NCI-H187 treated with DMSO at 0.1 percent for 48 hours (cell line): ENCODE data around the gene SEMA4A.
A peak's percentile ranks its signal among the peaks of the same experiment; 100 is the strongest.
"Not testable (repeated sequence)": the region's sequence is repeated elsewhere in the genome, so short reads cannot be mapped to it uniquely, and the experiment has no call there.

Experiments
- DNase-seq: peaks from one replicate; lab custom pipeline; 2025; lab: John Stamatoyannopoulos, UW

The SEMA4A gene

DNA sequence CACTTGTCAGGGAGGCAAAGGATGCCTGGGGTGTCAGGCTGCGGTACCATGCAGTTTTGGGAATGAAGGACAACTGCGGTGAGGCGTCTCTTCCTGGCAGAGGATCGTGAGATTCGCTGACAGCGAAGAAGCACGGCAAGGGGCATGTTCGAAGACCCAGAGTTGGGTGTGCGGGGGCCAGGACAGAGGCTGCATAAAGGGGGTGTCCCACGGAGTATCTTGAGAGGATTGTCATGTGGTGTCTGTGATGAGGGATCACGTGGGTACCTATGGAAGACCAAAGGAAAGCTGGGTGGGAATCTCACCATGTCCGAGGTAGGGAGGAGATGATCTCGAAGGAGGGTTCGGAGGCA is 40.9 kb downstream of the SEMA4A start:
- no peak for DNase-seq

DNA sequence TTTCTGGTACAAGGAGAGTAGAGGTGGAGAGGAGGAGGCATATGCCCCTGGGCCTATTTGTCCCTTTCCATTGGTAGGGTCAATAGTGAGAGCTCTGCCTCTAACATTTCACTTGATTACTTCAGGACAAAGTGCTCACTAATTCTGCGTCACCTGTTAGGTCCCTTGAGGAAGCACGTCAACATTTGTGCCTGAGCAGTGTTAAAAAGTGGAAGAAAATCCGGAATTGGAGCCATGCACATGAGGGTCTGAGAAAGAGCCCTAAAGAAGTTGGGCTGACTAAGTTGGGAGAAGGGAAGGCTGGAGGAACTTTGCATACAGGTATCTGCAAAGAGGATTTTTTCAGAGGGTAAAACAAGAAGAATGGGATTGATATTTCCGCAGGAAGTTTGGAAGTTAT is 42.5 kb downstream of the SEMA4A start:
- DNase-seq, result no peak

GRCh38 chr1:156196445-156196844 is 43.1 kb downstream of the SEMA4A start:
- no peak for DNase-seq

- no peak for DNase-seq
Measured at GRCh38 chr1:156198831-156199349, 45.5 kb downstream of the SEMA4A start.

- DNase-seq, result no peak
Measured at GRCh38 chr1:156200044-156200443, 46.7 kb downstream of the SEMA4A start.

DNA sequence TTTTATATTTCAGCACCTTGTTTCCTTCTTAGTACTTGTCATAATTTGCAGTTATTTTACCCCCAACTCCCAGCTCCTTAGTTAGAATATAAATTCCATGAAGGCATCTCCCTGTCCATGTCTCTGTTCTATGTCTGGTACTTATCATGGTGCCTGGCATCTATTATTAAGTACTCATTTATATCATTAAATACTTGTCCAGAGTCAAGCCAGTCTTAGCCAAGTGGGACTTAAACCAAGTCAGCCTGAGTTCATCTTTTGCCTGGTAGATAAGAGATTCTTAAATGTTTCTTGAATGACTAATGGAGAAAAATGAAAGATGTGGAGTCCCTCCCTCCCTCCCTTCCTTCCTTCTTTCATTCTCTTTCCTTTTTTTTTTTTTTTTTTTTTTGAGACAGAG is 49.9 kb downstream of the SEMA4A start:
- no peak for DNase-seq

DNA sequence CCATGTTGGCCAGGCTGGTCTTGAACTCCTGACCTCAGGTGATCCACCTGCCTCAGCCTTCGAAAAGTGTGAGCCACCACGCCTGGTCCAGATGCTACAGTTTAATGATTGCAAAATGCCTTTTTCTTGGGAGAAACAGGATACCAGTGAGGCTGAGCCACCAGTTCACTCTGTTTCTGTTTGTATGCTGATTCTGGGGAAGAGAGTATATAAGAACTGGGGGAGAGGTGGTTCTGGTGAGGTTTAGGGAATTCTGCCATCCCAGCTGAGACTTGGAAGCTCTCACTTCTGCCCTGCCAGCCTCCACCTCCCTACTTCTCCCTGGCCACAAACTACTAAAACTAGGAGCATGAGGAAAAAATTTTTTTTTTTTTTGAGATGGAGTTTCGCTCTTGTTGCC is 51.3 kb downstream of the SEMA4A start:
- DNase-seq, result no peak

DNA sequence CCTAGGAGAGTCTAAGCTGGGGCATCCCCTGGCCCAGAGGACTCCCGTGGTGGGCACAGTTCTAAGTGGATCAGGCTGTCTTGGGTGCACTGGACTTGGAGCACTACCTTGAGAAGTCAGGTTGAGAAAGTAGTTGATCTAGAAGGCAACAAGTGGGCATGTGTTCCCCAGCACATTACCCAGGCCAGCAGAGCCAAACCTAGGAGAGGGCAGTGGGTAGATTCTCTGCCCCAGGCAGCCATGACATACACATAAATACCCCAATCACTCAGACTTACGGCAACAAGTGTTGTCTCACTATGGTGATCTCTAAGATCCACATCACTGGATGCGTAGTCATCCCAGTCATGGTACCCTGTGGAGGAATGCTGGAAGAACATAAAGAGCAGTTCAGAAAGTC is 57.9 kb downstream of the SEMA4A start:
- DNase-seq, result no peak

DNA sequence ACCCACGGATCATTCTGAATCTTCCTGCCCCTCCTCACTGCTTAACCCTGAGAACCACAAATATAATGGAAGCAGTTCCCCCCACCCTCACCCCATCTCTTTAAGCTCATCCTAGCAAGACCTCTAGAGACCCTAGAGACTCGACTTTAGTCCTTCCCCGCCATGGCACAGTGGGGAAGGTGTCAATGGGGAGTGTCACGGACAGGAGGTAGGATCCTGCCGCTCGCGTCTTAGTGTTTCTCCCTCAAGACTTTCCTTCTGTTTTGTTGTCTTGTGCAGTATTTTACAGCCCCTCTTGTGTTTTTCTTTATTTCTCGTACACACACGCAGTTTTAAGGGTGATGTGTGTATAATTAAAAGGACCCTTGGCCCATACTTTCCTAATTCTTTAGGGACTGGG is 58.7 kb downstream of the SEMA4A start:
- no peak for DNase-seq

GRCh38 chr1:156212833-156213643 is 59.7 kb downstream of the SEMA4A start, which contains the start of gene PMF1:
Gene PMF1, plus strand, starts transcription at chr1:156213007. Its CDS starts 9 bp downstream, at chr1:156213016.
- DNase-seq, result peak; percentile 94

GRCh38 chr1:156213644-156213966 is 60.2 kb downstream of the SEMA4A start:
- DNase-seq, result no peak

DNA sequence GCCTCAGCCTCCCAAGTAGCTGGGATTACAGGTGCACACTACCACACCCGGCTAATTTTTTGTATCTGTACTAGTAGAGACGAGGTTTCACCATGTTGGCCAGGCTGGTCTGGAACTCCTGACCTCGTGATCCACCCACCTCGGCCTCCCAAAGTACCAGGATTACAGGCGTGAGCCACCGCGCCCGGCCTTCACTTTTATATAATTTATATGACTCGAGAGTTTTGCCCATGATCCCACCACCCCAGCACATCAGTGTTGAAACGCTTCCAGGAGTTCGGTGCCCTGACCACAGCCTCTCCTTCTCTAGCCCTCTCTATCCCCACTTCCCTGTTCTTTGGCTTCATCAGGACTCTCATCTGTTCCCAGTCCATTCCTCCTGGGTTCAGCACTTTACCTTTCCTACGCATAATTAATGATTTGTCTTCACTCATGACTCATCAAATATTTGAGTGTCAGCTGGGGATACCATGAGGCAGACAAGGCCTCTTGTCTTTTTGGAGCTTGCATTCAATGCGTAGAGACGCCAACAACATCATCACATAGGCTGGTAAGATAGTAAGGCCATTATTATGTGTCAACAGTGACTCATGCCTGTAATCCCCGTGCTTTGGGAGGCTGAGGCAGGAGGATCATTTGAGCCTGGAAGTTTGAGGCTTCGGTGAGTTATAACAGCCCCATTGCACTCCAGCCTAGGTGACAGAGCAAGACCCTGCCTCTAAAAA is 60.8 kb downstream of the SEMA4A start:
- no peak for DNase-seq

DNA sequence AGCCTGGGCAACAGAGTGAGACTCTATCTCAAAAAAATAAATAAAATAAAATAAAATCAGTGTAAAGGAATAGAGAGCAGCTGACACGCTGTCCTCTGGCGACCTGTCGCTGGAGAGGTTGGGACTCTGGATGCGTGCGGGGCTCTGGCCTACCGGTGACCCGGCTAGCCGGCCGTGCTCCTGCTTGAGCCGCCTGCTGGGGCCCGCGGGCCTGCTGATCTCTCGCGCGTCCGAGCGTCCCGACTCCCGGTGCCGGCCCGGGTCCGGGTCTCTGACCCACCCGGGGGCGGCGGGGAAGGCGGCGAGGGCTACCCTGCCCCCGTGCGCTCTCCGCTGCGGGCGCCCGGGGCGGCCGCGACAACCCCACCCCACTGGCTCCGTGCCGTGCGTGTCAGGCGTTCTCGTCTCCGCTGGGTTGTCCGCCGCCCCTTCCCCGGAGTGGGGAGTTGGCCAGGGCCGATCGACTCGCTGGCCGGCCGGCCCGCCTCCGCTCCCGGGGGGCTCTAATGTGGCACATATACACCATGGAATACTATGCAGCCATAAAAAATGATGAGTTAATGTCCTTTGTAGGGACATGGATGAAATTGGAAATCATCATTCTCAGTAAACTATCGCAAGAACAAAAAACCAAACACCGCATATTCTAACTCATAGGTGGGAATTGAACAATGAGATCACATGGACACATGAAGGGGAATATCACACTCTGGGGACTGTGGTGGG is 63.1 kb downstream of the SEMA4A start:
- not testable (repeated sequence) for DNase-seq

GRCh38 chr1:156217871-156218270 is 64.5 kb downstream of the SEMA4A start:
- DNase-seq, result no peak

DNA sequence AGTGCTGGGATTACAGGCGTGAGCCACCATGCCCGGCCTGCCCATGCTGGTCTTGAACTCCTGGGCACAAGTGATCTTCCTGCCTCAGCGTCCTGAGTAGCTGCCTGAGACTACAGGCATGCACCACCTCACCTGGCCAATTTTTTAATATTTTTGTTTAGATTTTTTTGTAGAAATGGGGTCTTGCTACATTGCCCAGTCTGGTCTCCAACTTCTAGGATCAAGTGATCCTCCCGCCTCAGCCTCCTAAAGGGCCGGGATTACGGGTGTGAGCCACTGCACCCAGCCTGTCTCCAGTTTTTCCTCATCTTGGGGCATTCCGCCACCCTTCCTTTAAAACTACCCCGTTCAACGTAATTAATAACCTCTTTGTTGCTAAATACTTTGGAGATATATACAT is 66.8 kb downstream of the SEMA4A start:
- no peak for DNase-seq

DNA sequence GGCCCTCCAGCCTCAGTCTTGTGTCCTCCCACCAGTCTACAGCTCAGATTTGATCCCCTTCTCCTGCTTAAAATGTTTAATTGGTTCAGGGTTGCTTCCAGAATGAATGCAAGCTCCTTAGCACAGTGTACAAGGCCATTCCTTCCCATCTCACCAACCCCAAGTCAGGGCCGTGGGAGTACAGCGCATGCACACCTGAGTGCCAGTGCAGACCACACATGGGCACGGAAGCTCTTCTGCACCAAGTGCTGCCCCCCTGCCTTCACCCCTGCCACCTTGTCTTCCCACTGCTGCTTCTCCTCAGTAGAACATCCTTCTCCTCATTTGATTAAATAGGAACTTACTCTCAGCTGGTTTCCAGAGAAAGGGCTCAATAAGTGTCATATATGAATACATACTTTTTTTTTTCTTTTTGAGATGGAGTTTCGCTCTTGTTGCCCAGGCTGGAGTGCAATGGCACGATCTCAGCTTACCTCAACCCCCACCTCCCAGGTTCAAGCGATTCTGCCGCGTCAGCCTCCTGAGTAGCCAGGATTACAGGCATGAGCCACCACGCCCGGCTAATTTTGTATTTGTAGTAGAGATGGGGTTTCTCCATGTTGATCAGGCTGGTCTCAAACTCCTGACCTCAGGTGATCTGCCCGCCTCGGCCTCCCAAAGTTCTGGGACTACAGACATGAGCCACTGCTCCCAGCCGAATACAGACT is 68.8 kb downstream of the SEMA4A start:
- no peak for DNase-seq

DNA sequence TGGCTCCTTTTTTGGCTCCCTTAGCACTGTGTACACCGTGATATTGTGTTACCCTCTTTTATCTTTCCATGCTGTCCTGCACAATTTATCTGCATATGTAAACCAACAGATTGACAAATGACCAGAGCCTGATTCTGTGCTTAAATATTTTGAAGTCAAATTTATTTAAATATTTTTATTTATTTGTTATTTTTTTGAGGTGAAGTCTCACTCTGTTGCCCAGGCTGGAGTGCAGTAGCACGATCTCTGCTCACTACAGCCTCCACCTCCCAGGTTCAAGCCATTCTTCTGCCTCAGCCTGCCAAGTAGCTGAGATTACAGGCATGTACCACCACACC is 72.3 kb downstream of the SEMA4A start:
- no peak for DNase-seq

DNA sequence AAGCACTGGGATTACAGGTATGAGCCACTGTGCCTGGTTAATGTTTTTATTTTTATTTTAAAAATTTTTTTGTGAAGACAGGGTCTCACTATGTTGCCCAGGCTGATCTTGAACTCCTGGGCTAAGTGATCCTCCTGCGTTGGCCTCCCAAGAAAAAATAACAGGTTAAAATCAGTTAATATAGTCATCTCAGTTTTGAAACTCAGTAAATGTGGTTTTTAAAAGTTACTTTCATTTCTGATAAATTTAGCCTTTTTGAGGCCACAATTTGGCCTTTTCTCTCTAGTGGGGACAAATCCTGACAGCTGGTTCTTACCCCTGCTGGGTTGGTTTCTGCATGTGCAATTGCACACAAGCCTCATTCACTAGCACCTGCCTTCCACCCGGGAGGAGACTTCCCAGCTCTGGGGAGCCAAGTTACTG is 72.7 kb downstream of the SEMA4A start:
- no peak for DNase-seq

DNA sequence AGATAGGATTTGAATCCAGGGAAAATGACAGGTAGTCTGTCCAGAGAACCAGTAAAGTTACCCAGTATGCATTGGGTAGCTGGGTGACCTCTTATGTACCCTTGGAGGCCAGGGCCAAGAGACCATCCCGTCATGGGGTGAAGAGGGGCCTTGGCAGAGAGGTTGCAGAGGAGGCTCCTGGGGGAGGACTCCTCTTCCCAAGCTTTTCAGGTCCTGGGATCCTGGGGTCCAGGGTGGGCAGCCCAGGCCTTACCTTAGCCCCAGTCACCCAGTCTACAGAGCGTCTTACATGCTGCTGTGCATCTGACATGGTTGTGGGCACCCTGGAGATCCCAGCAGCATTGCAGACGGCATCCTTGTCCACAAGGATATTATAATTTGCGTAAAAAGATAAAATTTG is 73.4 kb downstream of the SEMA4A start:
- no peak for DNase-seq
